Measurements from ENCODE around the gene TAL2. TPM values are rescaled to one million over a fixed set of nuclear protein-coding genes. Genes with fewer than 3 reads are reported as not detected.

Gene TAL2
- total RNA-seq, 2 donors from 2014 or later: not detected

DNA sequence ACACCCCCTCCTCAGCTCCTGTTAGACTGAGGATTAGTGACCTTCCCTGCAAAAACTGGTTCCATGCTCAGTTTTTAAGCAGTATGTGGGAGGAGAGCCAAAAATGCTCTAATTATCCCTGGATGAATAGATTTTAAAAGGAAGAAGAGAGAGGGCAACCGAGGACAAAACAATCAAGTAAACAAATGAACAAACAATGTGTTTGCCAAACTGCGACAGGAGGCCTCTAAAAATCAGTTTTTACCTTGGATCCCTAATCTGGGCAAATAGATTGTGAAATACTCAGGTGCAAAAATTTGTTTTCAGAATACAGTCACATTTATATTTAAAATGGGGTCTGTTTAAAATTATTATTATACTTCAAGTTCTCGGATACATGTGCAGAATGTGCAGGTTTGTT lies 8.5 kb downstream of the TAL2 start:
- no peak for ATAC-seq
- intact Hi-C loops (cut with DNase I, micrococcal nuclease): no loop called here
- no peak for DNase-seq

DNA sequence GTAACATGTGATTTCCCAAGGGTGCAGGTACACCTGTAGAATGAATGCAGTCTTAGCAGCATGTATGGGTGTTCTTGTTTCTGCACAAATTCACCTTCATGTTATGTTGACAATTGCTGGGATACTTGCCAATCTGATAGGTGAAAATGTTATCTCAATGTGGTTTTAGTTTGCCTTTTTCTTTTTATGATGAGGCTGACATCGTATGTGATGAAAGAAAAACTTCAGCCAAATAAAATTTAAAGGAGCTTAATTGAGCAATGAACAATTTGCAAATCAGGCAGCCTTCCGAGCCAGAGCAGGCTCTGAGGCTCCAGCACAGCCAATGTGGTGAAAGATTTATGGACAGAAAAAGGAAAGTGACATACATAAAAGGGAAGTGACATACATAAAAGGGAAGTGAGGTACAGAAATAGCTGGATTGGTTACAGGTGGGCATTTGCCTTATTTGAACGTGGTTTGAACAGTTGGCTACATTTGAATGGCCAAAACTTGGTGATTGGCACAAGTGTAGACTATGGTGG lies 10.5 kb downstream of the TAL2 start:
- ATAC-seq: peak; percentile 86
- intact Hi-C loops (cut with DNase I, micrococcal nuclease): no loop called here

DNA sequence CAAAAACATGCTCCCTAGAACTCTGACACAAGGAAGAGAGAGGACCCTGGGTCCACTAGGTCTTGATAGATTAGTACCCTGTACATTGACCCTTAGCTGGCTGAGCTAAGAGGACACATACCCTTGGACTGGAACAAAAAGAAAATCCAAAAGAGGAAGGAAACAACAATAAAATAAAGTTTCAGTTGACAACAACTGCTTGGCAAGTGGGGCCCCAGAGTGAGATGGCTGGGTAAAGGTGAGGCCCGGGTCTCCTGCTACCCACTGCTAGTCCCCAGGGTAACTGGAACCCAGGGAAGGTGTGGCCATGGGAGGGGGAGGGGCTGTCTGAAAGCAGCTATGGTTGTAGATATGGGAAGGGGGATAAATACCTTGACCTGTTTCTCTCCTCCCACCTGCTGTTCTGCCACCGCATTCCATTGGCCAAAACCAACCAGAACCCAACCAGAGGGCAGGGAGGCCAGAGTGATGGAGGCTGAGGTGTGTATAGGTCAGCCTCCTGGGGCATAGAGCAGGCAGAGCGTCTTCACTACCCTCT lies 11.7 kb downstream of the TAL2 start:
- intact Hi-C loops (cut with DNase I, micrococcal nuclease): no loop called here
- DNase-seq (no peak), ATAC-seq (no peak)

More for the DNA sequence above, 10.5 kb downstream of the TAL2 start:
- no peak for DNase-seq

DNA sequence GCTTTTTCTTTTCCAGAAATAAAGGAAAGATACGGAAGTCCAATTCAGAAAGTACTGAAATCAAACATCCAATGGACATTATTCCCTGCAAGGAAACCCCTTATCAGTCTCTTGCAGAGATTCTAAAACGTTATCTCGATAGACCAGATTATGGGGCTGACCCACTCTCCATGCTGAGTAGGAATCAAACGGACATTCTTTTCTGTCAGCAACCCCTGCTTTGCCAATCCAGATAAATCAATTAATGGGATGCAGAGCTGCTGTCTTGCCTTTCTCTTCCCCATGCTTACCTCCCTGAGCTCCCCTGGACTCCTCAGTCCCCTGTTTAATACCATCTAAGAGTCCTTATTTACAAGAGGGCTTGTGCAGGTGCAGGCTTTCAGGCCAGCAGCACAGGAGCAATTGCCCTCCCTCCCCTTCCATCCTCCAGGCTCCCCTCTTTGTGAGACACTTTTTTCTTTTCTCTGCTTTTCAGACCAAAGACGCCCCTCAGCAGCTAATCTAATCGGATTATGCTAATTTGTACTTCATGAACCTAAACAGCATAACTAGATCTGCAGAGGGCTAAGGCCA lies 14.2 kb downstream of the TAL2 start:
- ATAC-seq (no peak), DNase-seq (no peak)
- intact Hi-C loops (cut with DNase I, micrococcal nuclease): no loop called here

DNA sequence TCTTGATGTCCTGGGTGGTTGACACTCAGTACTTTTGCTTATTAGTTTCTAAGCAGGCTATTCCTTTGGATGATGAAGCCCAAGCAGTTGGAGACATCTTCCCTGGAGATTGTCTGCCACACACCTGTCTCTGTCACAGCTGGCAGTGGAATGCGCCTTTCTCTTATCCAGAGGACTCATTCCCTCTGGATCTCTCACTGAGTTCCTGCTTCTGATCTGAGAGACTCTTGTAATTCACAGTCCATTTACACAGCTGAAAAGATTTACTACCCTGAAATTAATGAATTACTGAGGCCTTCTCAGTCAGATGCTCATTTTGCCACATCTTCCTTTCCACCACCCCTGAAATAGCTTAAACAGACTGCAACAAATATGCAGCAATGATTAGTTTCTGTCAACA lies 15.9 kb downstream of the TAL2 start:
- intact Hi-C loops (cut with DNase I, micrococcal nuclease): no loop called here
- DNase-seq (no peak), ATAC-seq (no peak)

DNA sequence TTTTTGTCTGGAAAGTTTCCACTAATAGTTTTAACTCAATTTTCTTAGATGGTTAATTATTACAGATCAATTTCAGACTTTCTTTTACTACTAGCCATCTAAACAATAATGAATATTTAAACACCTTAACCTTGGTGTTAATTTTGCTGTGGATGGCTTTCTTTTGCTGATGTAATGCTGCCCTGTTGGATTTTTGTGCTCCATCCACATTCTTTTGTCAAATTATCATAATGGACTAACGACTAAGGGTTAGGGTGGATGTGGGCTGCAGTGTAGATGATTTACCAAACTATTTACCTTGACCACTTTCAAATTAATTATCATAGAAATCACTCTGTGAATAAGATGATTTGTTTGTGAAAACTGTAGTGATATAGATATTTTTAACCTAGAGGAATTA lies 16.5 kb downstream of the TAL2 start:
- intact Hi-C loops (cut with DNase I, micrococcal nuclease): no loop called here
- no peak for ATAC-seq

DNA sequence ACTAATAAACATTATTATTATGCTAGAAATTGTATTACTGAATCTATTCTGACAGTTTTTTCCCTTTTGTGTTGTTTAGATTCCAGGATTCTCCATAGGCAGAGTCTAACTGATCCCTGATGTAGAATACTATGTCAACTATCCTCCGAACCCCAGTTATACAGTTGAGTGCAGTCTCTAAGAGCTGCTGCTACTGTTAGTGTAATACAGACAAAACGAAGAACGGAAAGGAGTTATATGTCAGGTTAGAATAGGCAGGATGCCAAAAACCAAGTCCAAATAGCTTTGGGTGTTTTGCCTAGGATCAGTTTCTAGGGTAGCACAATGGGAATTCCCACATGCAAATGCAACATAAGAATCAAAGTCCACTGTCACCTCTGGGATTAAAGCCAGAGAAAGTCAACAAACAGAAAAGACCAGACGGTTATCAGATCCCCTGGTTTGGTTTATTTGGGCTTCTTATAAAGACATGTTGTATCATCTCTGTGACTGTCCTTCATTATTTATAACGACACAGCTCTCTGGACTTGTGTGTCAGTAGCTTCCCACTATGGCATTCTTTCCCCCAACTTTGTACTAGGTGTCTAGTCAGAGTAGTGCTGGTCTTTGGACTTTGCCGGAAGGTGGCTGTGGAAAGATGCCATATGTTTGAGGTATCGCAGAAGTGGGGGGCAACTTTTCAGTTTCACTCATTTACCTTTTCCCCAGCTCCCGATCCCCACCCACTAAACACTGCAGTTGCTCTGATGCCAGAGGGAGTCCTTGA lies 17.2 kb downstream of the TAL2 start:
- intact Hi-C loops (cut with DNase I, micrococcal nuclease): no loop called here
- DNase-seq: no peak
- peak; percentile 93 for ATAC-seq

More for the DNA sequence above, 16.5 kb downstream of the TAL2 start:
- DNase-seq: no peak

DNA sequence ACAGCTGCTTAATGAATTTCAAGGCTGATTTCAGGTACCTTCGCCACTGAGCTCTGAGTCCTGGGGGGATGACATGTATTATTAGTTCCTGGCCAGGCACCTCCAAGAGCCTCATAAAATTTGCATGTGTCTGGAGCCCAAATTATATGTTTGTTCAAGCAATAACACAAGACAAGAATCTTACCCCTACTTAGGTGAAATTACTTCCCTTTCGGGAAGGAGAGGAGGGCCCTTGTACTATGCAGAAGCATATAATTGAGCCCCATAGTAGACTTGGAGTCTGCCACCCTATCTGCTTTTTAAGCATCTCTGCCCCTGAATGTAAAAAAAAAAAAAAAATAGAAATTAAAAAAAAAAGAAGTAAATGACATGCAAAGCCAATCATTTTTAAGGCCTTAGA lies 19.1 kb downstream of the TAL2 start:
- DNase-seq (no peak), ATAC-seq (no peak)
- intact Hi-C loops (cut with DNase I, micrococcal nuclease): no loop called here

DNA sequence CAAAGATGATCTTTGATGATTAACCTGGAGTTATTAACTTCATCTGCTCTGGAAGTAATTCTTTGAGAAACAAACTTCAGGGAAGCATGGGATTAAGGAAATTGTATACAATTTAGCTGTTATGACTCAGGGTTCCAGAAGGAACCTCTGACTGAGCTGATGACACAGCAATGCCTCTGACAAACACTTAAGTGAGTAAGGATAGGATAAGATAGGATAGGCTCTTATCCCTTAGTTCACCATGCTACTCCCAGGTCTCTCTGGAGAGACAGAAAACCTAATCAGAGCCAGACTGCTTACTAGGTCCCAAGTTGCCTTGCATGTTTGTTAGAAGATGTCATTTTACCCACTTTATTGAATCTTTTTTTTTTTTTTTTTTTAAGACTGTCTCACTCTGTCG lies 19.5 kb downstream of the TAL2 start:
- no peak for DNase-seq
- intact Hi-C loops (cut with DNase I, micrococcal nuclease): no loop called here
- no peak for ATAC-seq

DNA sequence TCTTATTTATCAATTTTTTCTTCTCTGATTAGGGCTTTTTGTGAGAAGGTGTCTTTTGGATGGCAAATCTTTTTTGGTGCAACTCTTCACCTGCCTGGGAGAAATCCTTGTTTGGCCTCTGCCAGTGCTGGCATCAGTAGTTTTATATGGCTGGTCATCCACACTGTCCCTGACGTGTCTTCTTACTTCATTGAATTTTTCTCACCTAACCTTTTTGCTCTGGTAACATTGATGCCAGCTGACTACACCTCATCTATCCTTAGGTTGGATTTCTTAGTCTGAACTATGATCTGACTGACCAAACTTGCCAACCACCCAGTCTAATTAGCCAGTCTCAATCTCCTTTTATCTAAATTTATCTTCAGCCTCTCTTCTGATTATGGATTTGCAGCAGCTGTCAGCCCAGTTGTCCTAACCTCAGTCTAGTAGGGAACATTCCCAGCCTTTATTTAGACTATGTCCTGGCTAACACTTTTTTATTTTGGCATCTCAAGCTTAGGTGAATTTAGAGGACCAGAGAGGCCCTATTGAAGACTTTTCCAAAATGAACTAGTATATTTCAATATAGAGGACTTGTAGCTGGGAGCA lies 21.5 kb downstream of the TAL2 start:
- ATAC-seq (no peak), DNase-seq (no peak)
- intact Hi-C loops (cut with DNase I, micrococcal nuclease): no loop called here

DNA sequence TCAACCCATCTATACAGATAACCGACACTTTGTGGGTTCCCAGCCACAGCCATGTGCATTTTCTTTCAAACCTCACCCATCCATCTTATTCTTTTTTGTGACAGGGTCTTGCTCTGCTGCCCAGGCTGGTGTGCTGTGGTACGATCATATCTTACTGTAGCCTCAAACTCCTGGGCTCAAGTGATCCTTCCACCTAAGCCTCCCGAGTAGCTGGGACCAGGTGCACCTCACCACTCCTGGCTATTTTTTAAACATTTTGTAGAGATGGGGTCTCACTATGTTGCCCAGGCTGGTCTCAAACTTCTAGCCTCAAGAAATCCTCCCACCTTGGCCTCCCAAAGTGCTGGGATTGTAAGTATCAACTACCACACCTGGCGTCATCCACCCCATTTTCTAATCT lies 24.7 kb downstream of the TAL2 start:
- DNase-seq (no peak), ATAC-seq (no peak)
- intact Hi-C loops (cut with DNase I, micrococcal nuclease): no loop called here

DNA sequence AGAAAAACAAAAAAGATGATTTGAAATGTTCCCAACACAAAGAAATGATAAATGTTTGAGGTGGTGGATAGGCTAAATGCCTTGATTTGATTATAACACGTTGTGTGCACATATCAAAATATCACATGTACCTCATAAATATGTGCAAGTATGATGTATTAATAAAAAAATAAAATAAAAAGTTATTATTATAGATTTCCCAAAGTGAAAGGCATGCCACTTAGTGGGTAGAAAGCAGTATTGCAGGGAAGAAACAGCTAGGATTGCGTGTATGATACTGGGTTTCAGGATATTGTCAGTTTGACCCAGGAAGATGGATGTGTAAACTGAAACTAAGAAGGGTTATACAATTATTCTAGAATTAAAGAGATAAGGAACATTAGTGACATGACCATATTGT lies 28.5 kb downstream of the TAL2 start:
- intact Hi-C loops (cut with DNase I, micrococcal nuclease): no loop called here
- DNase-seq (no peak), ATAC-seq (no peak)

DNA sequence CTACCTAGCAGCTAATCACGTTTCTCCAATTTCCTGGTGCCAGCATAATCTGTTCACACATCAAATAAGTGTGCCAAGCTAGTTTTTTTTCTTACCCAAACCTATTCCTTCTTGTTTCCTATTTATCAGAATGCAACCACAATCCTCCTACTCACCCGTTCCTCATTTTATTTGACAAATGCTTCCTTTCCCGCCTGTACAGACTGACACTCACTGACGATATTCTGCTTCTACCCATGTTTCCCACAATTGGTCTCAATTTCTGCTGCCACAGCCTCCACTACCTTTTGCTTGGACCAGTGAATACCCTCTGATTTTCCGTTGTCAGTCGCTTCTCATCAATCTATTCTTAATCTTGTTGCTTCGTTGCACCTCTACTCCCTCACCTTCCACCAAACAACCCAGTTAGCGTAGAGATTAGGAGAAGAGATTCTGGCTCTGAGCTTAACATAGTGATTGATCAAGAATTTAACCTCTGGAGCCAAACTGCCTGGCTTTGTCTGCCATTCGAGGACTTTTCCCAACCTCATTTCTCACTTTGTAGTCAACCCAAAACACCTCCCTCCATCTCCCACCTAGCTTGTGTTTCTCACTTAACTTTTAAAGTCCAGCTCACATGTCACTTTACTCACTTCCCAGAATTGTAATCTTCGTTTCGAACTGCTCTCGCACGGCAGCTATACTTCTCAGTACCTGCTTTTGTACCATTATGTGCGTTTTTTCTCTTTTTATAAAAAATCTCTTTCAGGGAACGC lies 31.4 kb downstream of the TAL2 start:
- ATAC-seq: no peak
- DNase-seq: no peak
- intact Hi-C loops (cut with DNase I, micrococcal nuclease): no loop called here

DNA sequence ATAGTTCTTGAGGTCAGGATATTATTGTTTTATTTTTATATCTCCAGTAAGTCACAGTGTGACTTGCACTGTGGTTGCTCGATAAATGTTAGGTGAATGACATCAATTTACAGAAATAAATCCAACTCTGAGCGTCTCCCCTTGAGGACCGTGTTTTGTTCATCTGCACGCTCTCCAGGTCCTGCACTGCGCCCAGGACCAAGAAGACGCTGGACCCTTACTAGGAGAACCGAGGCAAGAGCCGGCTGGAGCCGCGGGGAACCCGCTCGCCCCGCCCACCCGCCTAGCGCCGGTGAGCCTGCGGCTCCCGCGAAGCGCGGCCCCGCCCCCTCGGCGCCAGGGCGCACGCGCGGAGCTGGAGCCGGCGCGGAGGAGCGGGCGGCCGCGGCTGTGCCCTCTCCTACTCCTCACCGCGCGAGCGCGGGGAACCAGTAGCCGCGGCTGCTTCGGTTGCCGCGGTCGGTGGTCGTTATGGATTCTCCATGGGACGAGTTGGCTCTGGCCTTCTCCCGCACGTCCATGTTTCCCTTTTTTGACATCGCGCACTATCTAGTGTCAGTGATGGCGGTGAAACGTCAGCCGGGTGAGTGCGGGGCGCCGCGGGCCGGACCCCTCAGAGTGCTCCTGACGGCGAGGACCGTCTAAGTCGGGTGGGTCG lies 32.1 kb downstream of the TAL2 start, which contains the start of gene TMEM38B:
TSS of gene TMEM38B (plus strand) at position 352 of the 658 bp plus-strand sequence. CDS start at position 472, 120 bp downstream.
- intact Hi-C loops (cut with DNase I, micrococcal nuclease): no loop called here
- ATAC-seq: peak; percentile 93

DNA sequence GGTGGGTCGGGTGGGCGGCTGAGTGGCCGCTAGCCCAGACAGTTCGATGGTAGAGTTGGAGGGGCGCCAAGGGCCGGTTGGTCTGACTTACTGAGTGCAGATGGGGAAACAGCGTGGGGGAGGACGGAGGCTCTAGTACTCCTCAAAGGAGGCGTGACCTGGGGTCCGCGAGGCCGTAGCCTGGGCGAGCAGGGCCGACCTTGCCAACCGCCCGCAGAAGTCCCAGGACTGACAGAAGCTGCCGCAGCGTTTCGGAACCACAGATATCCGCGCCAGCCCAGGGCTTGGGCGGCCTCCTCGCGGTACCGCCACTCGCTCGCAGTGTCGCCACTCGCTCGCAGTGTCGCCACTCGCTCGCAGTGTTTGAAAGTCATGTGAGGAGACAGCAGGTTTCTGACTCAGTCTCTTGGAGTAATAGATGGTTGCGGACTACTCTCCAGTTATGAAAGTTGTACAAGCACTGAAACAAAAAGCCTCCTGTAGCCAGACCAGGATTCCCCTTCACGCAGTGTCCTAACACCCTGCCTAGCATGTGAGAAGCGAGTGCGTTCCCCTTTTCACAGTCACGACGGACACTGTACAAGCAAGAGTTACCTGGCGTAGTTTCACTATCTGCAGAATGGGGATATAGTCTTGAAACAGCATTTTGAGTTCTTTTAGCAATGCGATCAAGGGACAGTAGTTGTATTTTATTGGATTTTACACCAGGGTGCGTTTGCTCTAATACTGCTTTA lies 32.8 kb downstream of the TAL2 start:
- intact Hi-C loops (cut with DNase I, micrococcal nuclease): no loop called here
- ATAC-seq: peak; percentile 72

More for the DNA sequence above, 32.1 kb downstream of the TAL2 start, which contains the start of gene TMEM38B:
- peak; percentile 86 to 88 for DNase-seq

DNA sequence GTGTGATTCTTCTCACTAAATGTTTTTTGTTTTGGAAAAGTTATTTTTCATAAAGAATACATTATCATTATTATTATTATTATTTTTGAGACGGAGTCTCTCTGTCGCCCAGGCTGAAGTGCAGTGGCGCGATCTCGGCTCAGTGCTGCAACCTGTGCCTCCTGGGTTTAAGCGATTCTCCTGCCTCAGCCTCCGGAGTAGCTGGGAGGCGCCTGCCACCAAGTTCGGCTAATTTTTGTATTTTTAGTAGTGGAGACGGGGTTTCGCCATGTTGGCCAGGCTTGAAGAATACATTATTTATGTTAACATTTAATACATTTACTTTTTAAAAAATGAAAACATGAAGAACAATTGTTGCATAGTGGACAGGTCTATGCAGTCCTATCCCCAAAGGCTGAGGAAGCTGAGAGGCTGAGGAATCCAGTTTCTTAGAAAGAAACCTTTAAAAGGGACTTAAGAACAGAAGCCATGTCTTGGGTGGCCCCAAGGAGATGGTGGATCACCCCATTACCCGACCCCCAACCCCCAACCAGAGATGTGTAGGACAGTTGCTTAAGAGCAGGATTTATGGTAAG lies 34.0 kb downstream of the TAL2 start:
- intact Hi-C loops (cut with DNase I, micrococcal nuclease): no loop called here

More for the DNA sequence above, 32.8 kb downstream of the TAL2 start:
- peak; percentile 65 to 79 for DNase-seq

DNA sequence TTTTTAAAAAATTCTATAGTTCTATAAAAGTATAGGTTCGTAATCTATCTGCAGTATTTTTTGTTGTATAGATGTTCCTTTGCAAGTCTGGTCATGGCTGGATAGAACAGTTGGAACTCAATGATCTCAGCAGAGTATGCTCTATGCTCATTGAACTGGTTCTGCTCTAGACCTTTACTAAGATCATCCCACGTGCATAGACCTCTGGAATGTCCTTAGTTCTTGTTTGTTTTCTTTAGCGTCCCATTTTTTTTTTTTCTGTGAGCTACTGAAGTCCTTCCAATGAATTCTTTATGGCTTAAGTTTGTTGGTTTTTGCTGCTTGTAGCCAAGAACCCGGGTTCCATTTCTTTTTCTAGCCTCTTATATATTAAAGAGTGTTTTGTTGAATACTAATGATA lies 35.6 kb downstream of the TAL2 start:
- ATAC-seq (no peak), DNase-seq (no peak)
- intact Hi-C loops (cut with DNase I, micrococcal nuclease): no loop called here

More for the DNA sequence above, 34.0 kb downstream of the TAL2 start:
- ATAC-seq (no peak), DNase-seq (no peak)

Measured in left colon (tissue), 2 donors.